B cell (primary cell): ENCODE measurements around the gene SYNDIG1L. TPM values are rescaled to one million over a fixed set of nuclear protein-coding genes. Genes with fewer than 3 reads are reported as not detected.

Experiments
- ATAC-seq: fragments of 200-7000 bp; cut with Tn5 transposase; one replicate; pipeline ENCODE4 v1.10.0; 2021; ENCODE audit warnings: low read depth, mild to moderate bottlenecking, moderate number of reproducible peaks, moderate library complexity
- CTCF ChIA-PET: fragments of 350-600 bp; sonication (Branson Sonifier 250); formaldehyde crosslinking; loops from one replicate; lab custom pipeline; 2021; ENCODE audit warnings: antibody characterized with exemption, inconsistent platforms; lab: Charles Lee
- POLR2A ChIA-PET: fragments of 350-600 bp; sonication (Branson Sonifier 250); formaldehyde crosslinking; loops from one replicate; lab custom pipeline; 2021; ENCODE audit warnings: antibody characterized with exemption; lab: Charles Lee
- DNase-seq: peaks from one replicate; pipeline ENCODE4 v3.0.0; 2013
- H2AFZ ChIP-seq: 2 replicates; pipeline ENCODE4 v1.6.1; 2012; ENCODE audit warnings: mild to moderate bottlenecking, low read depth, low read length; ENCODE audit not compliant: insufficient read depth, poor library complexity, severe bottlenecking
- H3K27ac ChIP-seq, 2 donors: 1 replicate in 1 of 2; 2 replicates in 1 of 2; pipeline ENCODE4 v1.5.1; 2012 to 2013; ENCODE audit warnings: low read length in 2 of 2, mild to moderate bottlenecking in 2 of 2, moderate library complexity in 1 of 2
- H3K27me3 ChIP-seq, 4 experiments: fragments of 200-600 bp in 1 of 4; sonication (generic) in 1 of 4; replicated peaks in 1 of 4; 1 replicate in 2 of 4; 2 replicates in 2 of 4; pipeline versions ENCODE4 v1.6.1 to v1.7.0; 2013 to 2016; ENCODE audit warnings: low read length in 3 of 4, mild to moderate bottlenecking in 2 of 4, mixed read lengths in 1 of 4, moderate library complexity in 1 of 4; ENCODE audit not compliant: insufficient read depth in 4 of 4, control insufficient read depth in 3 of 4; ENCODE audit errors: control extremely low read depth in 1 of 4
- H3K36me3 ChIP-seq, 2 experiments: replicated peaks in 1 of 2; 1 replicate in 1 of 2; 2 replicates in 1 of 2; pipeline versions ENCODE4 v1.6.1 to v1.7.1; 2013; ENCODE audit warnings: low read length in 1 of 2; ENCODE audit not compliant: insufficient read depth in 2 of 2, control insufficient read depth in 1 of 2; ENCODE audit errors: control extremely low read depth in 1 of 2, extremely low read depth in 1 of 2
- H3K4me1 ChIP-seq, 2 donors: fragments of 200-600 bp in 1 of 2; sonication (generic) in 1 of 2; 1 replicate in 1 of 2; 2 replicates in 1 of 2; pipeline versions ENCODE4 v1.5.1 to v1.6.1; 2013 to 2017; ENCODE audit warnings: low read length in 2 of 2; ENCODE audit not compliant: control insufficient read depth in 2 of 2, insufficient read depth in 2 of 2
- H3K4me2 ChIP-seq: replicated peaks from 2 replicates; pipeline ENCODE3; 2012; ENCODE audit warnings: mild to moderate bottlenecking, low read depth, low read length; ENCODE audit not compliant: poor library complexity, severe bottlenecking
- H3K4me3 ChIP-seq, 5 experiments: fragments of 200-600 bp in 1 of 5; sonication (generic) in 1 of 5; 1 replicate in 3 of 5; 2 replicates in 2 of 5; pipeline versions ENCODE4 v1.5.1 to v1.7.0; 2011 to 2016; ENCODE audit warnings: low read length in 4 of 5, mild to moderate bottlenecking in 4 of 5, low read depth in 2 of 5, control low read depth in 1 of 5, moderate library complexity in 1 of 5; ENCODE audit not compliant: insufficient read depth in 1 of 5; ENCODE audit errors: control extremely low read depth in 1 of 5, extremely low read depth in 1 of 5
- H3K79me2 ChIP-seq: fragments of 200-600 bp; sonication (generic); one replicate; pipeline ENCODE4 v1.6.0; 2016; ENCODE audit warnings: low read length; ENCODE audit not compliant: control insufficient read depth, insufficient read depth
- H3K9ac ChIP-seq: fragments of 200-600 bp; sonication (generic); 2 replicates; pipeline ENCODE4 v1.6.1; 2017; ENCODE audit warnings: mild to moderate bottlenecking, low read length, moderate library complexity
- H3K9me3 ChIP-seq, 3 donors: one replicate each; pipeline versions ENCODE4 v1.6.1 to v1.7.1; 2013; ENCODE audit warnings: low read length in 2 of 3; ENCODE audit not compliant: control insufficient read depth in 2 of 3, insufficient read depth in 1 of 3; ENCODE audit errors: control extremely low read depth in 1 of 3
- H4K20me1 ChIP-seq: 2 replicates; pipeline ENCODE4 v1.6.0; 2012; ENCODE audit warnings: mild to moderate bottlenecking, low read length; ENCODE audit not compliant: insufficient read depth, control insufficient read depth, poor library complexity, severe bottlenecking
- H3K27ac Mint-ChIP-seq: one replicate; pipeline ENCODE4 v1.8.0; 2021; ENCODE audit warnings: mixed read lengths
- H3K27me3 Mint-ChIP-seq: one replicate; pipeline ENCODE4 v1.8.0; 2021; ENCODE audit warnings: mixed read lengths
- H3K4me1 Mint-ChIP-seq: one replicate; pipeline ENCODE4 v1.8.0; 2021; ENCODE audit warnings: mixed read lengths
- H3K4me3 Mint-ChIP-seq: one replicate; pipeline ENCODE4 v1.8.0; 2021; ENCODE audit warnings: mixed read lengths
- H3K9me3 Mint-ChIP-seq: one replicate; pipeline ENCODE4 v1.8.0; 2022; ENCODE audit warnings: mixed read lengths; ENCODE audit not compliant: insufficient read depth
- CTCF ChIP-seq: fragments of 200-600 bp; IDR thresholded peaks from one replicate; pipeline ENCODE4 v1.8.0; 2022; ENCODE audit warnings: antibody characterized with exemption, mild to moderate bottlenecking
- EZH2 ChIP-seq: IDR thresholded peaks from 2 replicates; pipeline ENCODE4 v1.6.1; 2012; ENCODE audit warnings: borderline replicate concordance, low read depth, mild to moderate bottlenecking, moderate library complexity, low read length; ENCODE audit not compliant: insufficient read depth, poor library complexity, severe bottlenecking
- WGBS: methylation state at CpG from one replicate; pipeline ENCODE4 v1.1.5; 2013; ENCODE audit warnings: missing lambda C conversion rate; ENCODE audit not compliant: insufficient coverage; 5-methylcytosine and 5-hydroxymethylcytosine counted together
- intact Hi-C: fragments of 100-400 bp; cut with micrococcal nuclease; formaldehyde crosslinking; loops from one replicate; pipeline ENCODE4 v1.10.0; 2022
- polyA plus RNA-seq: library from polyadenylated mRNA; depleted of rRNA; stranded (reverse); fragments of >200 nt; gene quantifications from 2 replicates; pipeline ENCODE4 v1.2.3, GENCODE V29; 2012
- total RNA-seq, 2 donors: library from RNA; stranded (reverse); fragments of 120-200 nt in 1 of 2; gene quantifications; 1 replicate in 1 of 2; 2 replicates in 1 of 2; pipeline versions ENCODE4 v1.2.3 to v1.2.4, GENCODE V29; 2013 to 2022

The SYNDIG1L gene
- total and polyA plus RNA-seq, 2 donors (not counting 1 experiment from before 2014, with no cell fraction given) = 0.16 TPM; not detected in 1

- H3K79me2 ChIP-seq = no peaks in the 10 kb centered on the region
- no peak overlapping the region for H2AFZ ChIP-seq
- no peak overlapping the region for H3K4me3 ChIP-seq
- Mint-ChIP-seq H3K9me3 (no peaks in the 10 kb centered on the region), H3K4me3 (no peak overlapping the region), H3K27me3 (peaks cover 21% of the 10 kb centered on the region), H3K4me1 (no peaks in the 10 kb centered on the region), H3K27ac (no peak overlapping the region)
- TF ChIP-seq CTCF = no peak
- TF ChIP-seq EZH2 = no peak
- 79% methylated on average over 4 of the region's 5 CpGs for WGBS
- ATAC-seq (no peak), DNase-seq (no peak)
- no peaks in the 10 kb centered on the region for H4K20me1 ChIP-seq
- H3K27ac ChIP-seq = no peak overlapping the region
- ChIA-PET POLR2A (no interaction called here), CTCF (no interaction called here)
- no peak overlapping the region for H3K9ac ChIP-seq
- H3K4me1 ChIP-seq = no peaks in the 10 kb centered on the region
- no peaks in the 10 kb centered on the region for H3K27me3 ChIP-seq
- H3K9me3 ChIP-seq = no peaks in the 10 kb centered on the region
- intact Hi-C loops = no loop called here
- no peak overlapping the region for H3K4me2 ChIP-seq
- no peaks in the 10 kb centered on the region for H3K36me3 ChIP-seq
Observed at GRCh38 chr14:74463697-74464096, 37.7 kb upstream of the SYNDIG1L start.

GRCh38 chr14:74462993-74463392, 37.0 kb upstream of the SYNDIG1L start:
- H3K27me3 Mint-ChIP-seq = peaks cover 21% of the 10 kb centered on the region
- Histone ChIP-seq H2AFZ (no peak overlapping the region), H3K4me3 (no peak overlapping the region), H3K4me1 (no peaks in the 10 kb centered on the region), H4K20me1 (no peaks in the 10 kb centered on the region), H3K4me2 (no peak overlapping the region), H3K9me3 (no peaks in the 10 kb centered on the region), H3K36me3 (no peaks in the 10 kb centered on the region), H3K27me3 (no peaks in the 10 kb centered on the region), H3K9ac (no peak overlapping the region), H3K27ac (no peak overlapping the region), H3K79me2 (no peaks in the 10 kb centered on the region)
- TF ChIP-seq CTCF (no peak), EZH2 (no peak)
- CTCF ChIA-PET = no interaction called here
- POLR2A ChIA-PET = no interaction called here
- no peaks in the 10 kb centered on the region for H3K4me1 Mint-ChIP-seq
- WGBS = 93% methylated on average over 2 of the region's 3 CpGs
- no peak for DNase-seq
- intact Hi-C loops = no loop called here
- no peaks in the 10 kb centered on the region for H3K9me3 Mint-ChIP-seq
- ATAC-seq = no peak
- H3K27ac Mint-ChIP-seq = no peak overlapping the region
- no peak overlapping the region for H3K4me3 Mint-ChIP-seq
